ENCODE results near the gene CAV2.

GRCh38 chr7:116546054-116546453, 46.5 kb downstream of the CAV2 start:
- TF ChIP-seq USF2 (IDR thresholded peaks at IDR 0.05; ENCODE audit: borderline replicate concordance, low read depth, low read length) (no peak), ELF1 (IDR thresholded peaks at IDR 0.05) (no peak), POLR2AphosphoS5 (IDR thresholded peaks at IDR 0.05; ENCODE audit: low read depth, low read length) (no peak), CTCF (IDR thresholded peaks at IDR 0.05) (no peak), PBX3 (IDR thresholded peaks at IDR 0.05) (no peak), TAF1 (IDR thresholded peaks at IDR 0.05; ENCODE audit: borderline replicate concordance, low read depth, low read length) (no peak), SMC3 (IDR thresholded peaks at IDR 0.05; ENCODE audit: low read depth, low read length) (no peak), EZH2phosphoT487 (IDR thresholded peaks at IDR 0.05; ENCODE audit: borderline replicate concordance, low read depth) (no peak), FOXM1 (IDR thresholded peaks at IDR 0.05; ENCODE audit: low read depth) (no peak), CHD2 (IDR thresholded peaks at IDR 0.05; ENCODE audit: low read length, partially characterized antibody) (no peak), REST (IDR thresholded peaks at IDR 0.05; ENCODE audit: low read depth, low read length) (no peak), MAX (IDR thresholded peaks at IDR 0.05; ENCODE audit: low read depth) (no peak)

All from SK-N-SH (cell line).